ENCODE results near the gene SLAMF8. TPM values are rescaled to one million over a fixed set of nuclear protein-coding genes. Genes with fewer than 3 reads are reported as not detected.

Gene SLAMF8
- 4.4 TPM for polyA plus RNA-seq (2012; ENCODE audit: insufficient read depth, insufficient read length)

DNA sequence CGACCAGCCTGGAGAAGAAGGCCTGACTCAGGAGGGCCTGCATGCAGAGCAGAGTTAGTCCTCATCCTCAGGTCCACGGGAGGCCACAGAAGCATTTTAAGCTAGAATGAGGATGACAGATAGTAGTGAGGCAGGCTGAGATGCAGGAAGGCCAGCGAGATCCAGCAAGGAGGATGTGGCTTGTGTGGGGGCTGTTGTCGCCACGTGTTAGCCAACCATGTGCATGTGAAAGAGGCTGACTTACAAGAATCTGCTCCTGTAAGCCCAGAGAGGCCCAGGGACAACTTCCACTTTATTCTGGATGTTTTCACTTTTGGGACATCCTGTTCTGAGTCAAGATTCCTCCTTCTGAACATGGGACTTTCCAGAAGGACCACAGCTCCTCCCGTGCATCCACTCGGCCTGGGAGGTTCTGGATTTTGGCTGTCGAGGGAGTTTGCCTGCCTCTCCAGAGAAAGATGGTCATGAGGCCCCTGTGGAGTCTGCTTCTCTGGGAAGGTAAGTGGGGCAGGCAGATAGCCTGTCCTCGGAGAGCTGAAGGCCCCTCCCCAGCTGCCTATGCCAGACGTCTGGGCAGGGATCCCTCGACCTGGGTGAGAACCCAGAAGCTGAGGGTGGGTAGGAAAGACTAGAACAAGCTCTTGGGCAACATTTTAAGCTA, at the start of gene SLAMF8:
TSS of gene SLAMF8 (plus strand) at position 433 of the 661 bp plus-strand sequence. CDS start at position 459, 26 bp downstream.
- no peak within 1 kb of the TSS for H3K4me3 ChIP-seq (ENCODE audit: low read length)
- DNase-seq (ENCODE audit: low read depth, low spot score) = peak; percentile 72

DNA sequence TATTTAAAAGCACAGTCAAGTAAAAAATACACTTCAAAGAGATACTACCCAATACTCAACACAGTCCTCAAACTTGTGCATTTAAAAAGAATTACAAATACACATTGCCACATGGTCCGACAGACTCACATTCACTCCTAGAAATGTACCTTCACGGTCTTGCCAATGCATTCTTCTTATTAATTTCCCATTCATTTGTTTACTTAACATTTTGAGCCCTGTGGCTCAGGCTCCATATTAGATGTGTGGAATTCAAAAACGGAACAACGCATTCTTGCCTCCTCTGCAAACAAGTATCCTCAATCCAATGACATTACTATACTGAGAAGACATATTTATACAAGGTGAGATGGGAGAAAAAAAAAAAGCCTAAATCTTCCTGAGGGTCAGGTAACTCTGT, 48.4 kb upstream of the SLAMF8 start:
- no peak overlapping the region for H3K4me3 ChIP-seq (ENCODE audit: low read length)
- DNase-seq (ENCODE audit: low read depth, low spot score) = no peak

GRCh38 chr1:159779403-159779851, 47.2 kb upstream of the SLAMF8 start:
- no peak for DNase-seq (ENCODE audit: low read depth, low spot score)
- H3K4me3 ChIP-seq (ENCODE audit: low read length) = no peak overlapping the region

- H3K4me3 ChIP-seq (ENCODE audit: low read length) = peak within 1 kb of the TSS; percentile 28
- DNase-seq (ENCODE audit: low read depth, low spot score) = peak; percentile 22
Measured at GRCh38 chr1:159780583-159781582, 45.8 kb upstream of the SLAMF8 start, which contains the start of gene DUSP23. Gene DUSP23 (plus strand): TSS chr1:159780962. CDS start chr1:159781101, 139 bp downstream.

GRCh38 chr1:159781992-159782391, 44.7 kb upstream of the SLAMF8 start:
- H3K4me3 ChIP-seq (ENCODE audit: low read length) = no peak overlapping the region
- no peak for DNase-seq (ENCODE audit: low read depth, low spot score)

DNA sequence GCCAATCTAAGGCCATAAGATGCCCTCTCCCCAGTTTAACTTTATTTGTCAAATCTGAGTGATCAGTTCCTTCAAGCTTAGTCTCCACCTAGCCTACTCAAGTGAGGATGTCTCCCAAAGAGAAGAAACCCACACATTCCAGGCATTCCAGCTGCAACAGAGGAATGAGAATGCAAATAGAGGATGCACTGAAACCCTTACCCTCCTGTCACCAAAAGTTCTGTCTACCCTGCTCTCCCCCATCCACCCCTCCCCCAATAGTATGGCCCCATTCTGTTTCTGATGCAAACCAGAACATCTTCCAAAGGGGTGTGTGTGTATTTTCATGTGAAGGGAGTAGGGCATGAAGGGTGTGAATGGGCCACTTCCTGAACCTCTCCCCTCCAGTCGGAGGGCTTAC, 42.9 kb upstream of the SLAMF8 start:
- H3K4me3 ChIP-seq (ENCODE audit: low read length) = no peak overlapping the region
- no peak for DNase-seq (ENCODE audit: low read depth, low spot score)

- no peak overlapping the region for H3K4me3 ChIP-seq (ENCODE audit: low read length)
- no peak for DNase-seq (ENCODE audit: low read depth, low spot score)
Measured at GRCh38 chr1:159786465-159786864, 40.2 kb upstream of the SLAMF8 start.

- no peak for DNase-seq (ENCODE audit: low read depth, low spot score)
- H3K4me3 ChIP-seq (ENCODE audit: low read length) = no peak overlapping the region
Measured at GRCh38 chr1:159786966-159787365, 39.7 kb upstream of the SLAMF8 start.

DNA sequence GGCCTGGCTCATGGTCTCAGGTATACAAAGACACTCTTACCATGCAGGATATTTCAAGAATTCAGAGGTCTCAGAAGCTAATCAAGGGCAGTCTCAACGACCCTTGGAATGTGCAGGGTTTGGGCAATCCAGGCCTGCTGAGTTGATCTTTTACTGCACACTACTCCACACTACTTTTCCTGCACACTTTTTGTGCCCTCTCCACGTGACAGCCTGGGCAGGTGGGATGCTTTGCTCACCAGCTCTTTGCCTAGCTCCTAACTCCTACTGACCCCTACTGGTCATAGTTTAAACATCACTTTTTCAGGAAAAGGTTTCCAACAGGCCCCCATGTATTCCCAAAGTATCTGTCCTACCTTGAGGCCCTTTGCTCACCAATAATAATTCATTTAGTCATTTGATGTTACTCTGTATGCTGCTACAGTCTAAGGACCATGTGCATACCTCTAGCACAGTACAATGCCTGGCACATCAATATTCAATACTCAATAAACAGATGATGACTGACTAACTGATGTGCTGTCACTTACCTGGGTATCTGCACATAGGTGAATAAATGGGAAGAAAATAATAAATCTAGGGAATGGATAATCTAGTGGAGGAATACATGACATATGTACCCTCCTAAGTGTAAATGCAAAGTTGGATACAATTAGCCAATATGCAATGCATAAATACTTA, 36.3 kb upstream of the SLAMF8 start:
- DNase-seq (ENCODE audit: low read depth, low spot score) = peak; percentile 24
- H3K4me3 ChIP-seq (ENCODE audit: low read length) = no peak overlapping the region

GRCh38 chr1:159791031-159791430, 35.6 kb upstream of the SLAMF8 start:
- DNase-seq (ENCODE audit: low read depth, low spot score) = no peak
- no peak overlapping the region for H3K4me3 ChIP-seq (ENCODE audit: low read length)

DNA sequence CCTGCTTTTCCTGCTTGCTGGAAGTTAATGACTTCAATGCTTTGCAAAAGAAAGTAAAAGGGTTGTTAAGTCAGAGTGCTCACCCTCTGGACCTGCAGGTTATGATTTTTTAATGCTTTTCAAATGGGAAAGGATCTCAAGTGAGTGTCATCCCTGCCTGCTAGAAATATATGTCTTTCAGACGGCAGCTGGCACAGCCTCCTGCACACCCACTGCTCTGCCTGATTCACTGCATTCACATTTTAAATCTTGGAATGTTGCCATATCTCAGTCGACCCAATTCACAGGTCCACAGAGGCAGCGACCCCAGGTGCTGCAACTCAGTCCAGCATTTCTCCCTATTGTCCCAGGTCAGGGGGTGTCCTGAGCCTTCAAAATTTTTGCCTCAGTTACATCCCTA, 35.2 kb upstream of the SLAMF8 start:
- no peak for DNase-seq (ENCODE audit: low read depth, low spot score)
- no peak overlapping the region for H3K4me3 ChIP-seq (ENCODE audit: low read length)

DNA sequence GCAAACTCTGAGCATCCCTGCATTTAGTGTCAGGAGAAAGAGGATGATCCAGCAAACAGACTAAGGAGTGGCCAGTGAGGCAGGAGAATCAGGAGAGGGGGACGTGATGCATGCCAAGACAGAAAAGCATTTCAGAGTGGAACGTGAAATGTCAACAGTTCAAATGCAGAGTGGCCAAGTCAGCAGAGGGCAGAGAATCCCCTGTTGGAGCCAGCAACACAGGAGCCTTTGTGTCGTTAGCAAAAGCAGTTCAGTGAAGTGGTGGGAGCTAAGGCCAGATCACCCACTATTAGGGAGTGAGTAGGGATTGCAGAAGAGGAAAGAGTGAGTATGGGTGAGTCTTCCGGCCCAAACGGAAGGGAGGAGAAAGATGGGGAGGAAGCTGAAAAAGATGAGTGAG, 31.1 kb upstream of the SLAMF8 start:
- no peak overlapping the region for H3K4me3 ChIP-seq (ENCODE audit: low read length)
- no peak for DNase-seq (ENCODE audit: low read depth, low spot score)

GRCh38 chr1:159798893-159799292, 27.8 kb upstream of the SLAMF8 start:
- H3K4me3 ChIP-seq (ENCODE audit: low read length) = no peak overlapping the region
- DNase-seq (ENCODE audit: low read depth, low spot score) = peak; percentile 56

DNA sequence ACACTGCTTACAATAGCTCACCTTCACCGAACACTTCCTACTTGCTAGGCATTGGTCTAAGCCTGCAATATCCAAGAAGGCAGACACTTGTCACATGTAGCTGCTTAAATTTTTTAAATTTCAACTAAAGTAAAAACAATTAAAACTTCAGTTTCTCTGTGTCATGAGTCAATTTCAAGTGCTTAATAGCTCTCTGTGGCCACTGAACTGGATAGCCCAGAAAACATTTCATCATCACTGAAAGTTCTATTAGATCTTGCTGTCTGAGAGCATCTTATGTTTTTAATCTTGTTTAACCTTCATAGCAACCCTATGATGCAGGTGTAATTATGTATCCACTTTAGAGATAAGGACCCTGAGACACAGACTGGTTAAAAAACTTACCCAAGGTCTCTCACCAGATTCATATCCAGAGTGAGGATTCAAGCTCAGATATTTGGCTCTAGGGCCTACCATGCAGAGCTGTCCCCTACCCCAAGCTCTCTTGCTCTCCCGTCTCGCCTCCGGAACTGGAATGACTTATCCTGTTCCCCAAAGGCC, 27.2 kb upstream of the SLAMF8 start:
- DNase-seq (ENCODE audit: low read depth, low spot score) = no peak
- H3K4me3 ChIP-seq (ENCODE audit: low read length) = no peak overlapping the region

GRCh38 chr1:159800177-159800930, 26.3 kb upstream of the SLAMF8 start:
- no peak overlapping the region for H3K4me3 ChIP-seq (ENCODE audit: low read length)
- peak; percentile 75 for DNase-seq (ENCODE audit: low read depth, low spot score)

GRCh38 chr1:159802111-159802510, 24.6 kb upstream of the SLAMF8 start, which contains the start of gene FCRL6:
Gene FCRL6 (plus strand): TSS chr1:159802360. CDS start chr1:159802425, 65 bp downstream.
- DNase-seq (ENCODE audit: low read depth, low spot score) = no peak
- no peak within 1 kb of the TSS for H3K4me3 ChIP-seq (ENCODE audit: low read length)

- no peak for DNase-seq (ENCODE audit: low read depth, low spot score)
- H3K4me3 ChIP-seq (ENCODE audit: low read length) = no peak overlapping the region
Measured at GRCh38 chr1:159803956-159804689, 22.6 kb upstream of the SLAMF8 start.

DNA sequence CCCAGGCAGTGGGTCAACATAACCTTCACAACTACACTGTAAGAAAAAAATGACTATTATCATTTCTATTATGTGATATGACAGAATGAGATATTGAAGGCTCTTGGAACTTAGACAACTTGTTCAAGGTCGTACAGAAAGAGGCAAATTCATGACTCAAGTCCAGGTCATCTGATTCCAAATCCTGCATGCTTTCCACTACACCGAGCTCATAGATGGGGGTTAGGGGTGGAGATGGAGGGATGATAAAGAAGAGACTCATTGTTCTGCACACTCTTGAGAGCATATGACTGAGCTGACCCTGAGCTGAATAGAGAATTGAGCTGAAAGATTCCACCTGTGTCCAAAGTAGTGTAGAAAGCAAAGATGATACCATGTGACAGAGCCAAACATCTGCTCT, 21.7 kb upstream of the SLAMF8 start:
- no peak for DNase-seq (ENCODE audit: low read depth, low spot score)

More for the DNA sequence above, 21.7 kb upstream of the SLAMF8 start:
- H3K4me3 ChIP-seq (ENCODE audit: low read length) = no peak overlapping the region

All from Jurkat, Clone E6-1 (cell line).